H1 (cell line): ENCODE data around the gene ADAMTS15. TPM values are rescaled to one million over a fixed set of nuclear protein-coding genes. Genes with fewer than 3 reads are reported as not detected.

Experiments
- CTCF ChIA-PET: fragments of 300-600 bp; sonication (Branson Sonifier 250); formaldehyde crosslinking; loops from one replicate; lab custom pipeline; 2021; ENCODE audit not compliant: partially characterized antibody; lab: Charles Lee
- POLR2A ChIA-PET: fragments of 300-600 bp; sonication (Branson Sonifier 250); formaldehyde crosslinking; loops from one replicate; lab custom pipeline; 2021; ENCODE audit warnings: inconsistent platforms; ENCODE audit not compliant: partially characterized antibody; lab: Charles Lee
- DNase-seq, 2 experiments: peaks; one replicate each; pipeline versions ENCODE4 v3.0.0 to v3.0.0-alpha.2; 2010 to 2022; ENCODE audit warnings: low spot score in 2 of 2, low read depth in 1 of 2, mixed read lengths in 1 of 2
- FAIRE-seq: peaks from 2 replicates; lab custom pipeline; 2011; peaks lifted over from hg19 to GRCh38; lab: Jason Lieb, UNC
- H2AFZ ChIP-seq: 2 replicates; pipeline ENCODE4 v1.8.1; 2012; ENCODE audit warnings: low read length, inconsistent platforms
- H2AK5ac ChIP-seq: 2 replicates; pipeline ENCODE4 v1.6.1; 2013; ENCODE audit warnings: low read depth, low read length
- H2BK120ac ChIP-seq: replicated peaks from 2 replicates; pipeline ENCODE3; 2013; ENCODE audit warnings: low read depth, low read length, inconsistent platforms
- H2BK12ac ChIP-seq: 2 replicates; pipeline ENCODE4 v1.6.1; 2013; ENCODE audit warnings: low read depth, low read length
- H2BK15ac ChIP-seq: 2 replicates; pipeline ENCODE4 v1.6.1; 2013; ENCODE audit warnings: low read length
- H2BK20ac ChIP-seq: 2 replicates; pipeline ENCODE4 v1.6.1; 2013; ENCODE audit warnings: low read length
- H2BK5ac ChIP-seq: 2 replicates; pipeline ENCODE4 v1.6.1; 2013; ENCODE audit warnings: low read depth, low read length
- H3K14ac ChIP-seq: 2 replicates; pipeline ENCODE4 v1.6.1; 2013; ENCODE audit warnings: inconsistent platforms; ENCODE audit not compliant: insufficient read length
- H3K18ac ChIP-seq: 2 replicates; pipeline ENCODE4 v1.6.1; 2013; ENCODE audit warnings: low read length; ENCODE audit errors: extremely low read depth
- H3K23ac ChIP-seq: 2 replicates; pipeline ENCODE4 v1.6.1; 2013; ENCODE audit warnings: inconsistent platforms; ENCODE audit not compliant: insufficient read length
- H3K23me2 ChIP-seq: 2 replicates; pipeline ENCODE4 v1.6.1; 2013; ENCODE audit warnings: low read depth, low read length
- H3K27ac ChIP-seq: 2 replicates; pipeline ENCODE4 v1.6.1; 2011; ENCODE audit warnings: low read depth, low read length, inconsistent platforms
- H3K27me3 ChIP-seq, 4 experiments: replicated peaks in 1 of 4; 1 replicate in 1 of 4; 2 replicates in 3 of 4; pipeline versions ENCODE4 v1.6.1 to v1.8.1; 2011 to 2013; ENCODE audit warnings: low read length in 3 of 4, mild to moderate bottlenecking in 3 of 4, inconsistent platforms in 2 of 4, mixed read lengths in 2 of 4, moderate library complexity in 1 of 4; ENCODE audit not compliant: control insufficient read depth in 3 of 4, insufficient read depth in 3 of 4; ENCODE audit errors: extremely low read depth in 1 of 4
- H3K36me3 ChIP-seq, 4 experiments: 2 replicates each; pipeline versions ENCODE4 v1.6.1 to v1.8.1; 2011 to 2013; ENCODE audit warnings: mild to moderate bottlenecking in 4 of 4, low read length in 3 of 4, moderate library complexity in 2 of 4, control low read depth in 1 of 4, inconsistent platforms in 1 of 4; ENCODE audit not compliant: insufficient read depth in 4 of 4, control insufficient read depth in 2 of 4
- H3K4ac ChIP-seq: replicated peaks from 2 replicates; pipeline ENCODE3; 2013; ENCODE audit warnings: low read length, low read depth, mixed read lengths, inconsistent platforms; ENCODE audit not compliant: insufficient read length
- H3K4me1 ChIP-seq, 4 experiments: replicated peaks in 1 of 4; 1 replicate in 1 of 4; 2 replicates in 3 of 4; pipeline versions ENCODE4 v1.6.1 to v1.8.1; 2011 to 2013; ENCODE audit warnings: low read length in 3 of 4, inconsistent platforms in 2 of 4, mixed read lengths in 1 of 4; ENCODE audit not compliant: insufficient read depth in 4 of 4, control insufficient read depth in 3 of 4
- H3K4me2 ChIP-seq, 2 experiments: 2 replicates each; pipeline versions ENCODE4 v1.6.1 to v1.8.1; 2011 to 2013; ENCODE audit warnings: low read depth in 2 of 2, low read length in 2 of 2, control low read depth in 1 of 2, inconsistent platforms in 1 of 2, mild to moderate bottlenecking in 1 of 2; ENCODE audit not compliant: insufficient read depth in 1 of 2
- H3K4me3 ChIP-seq, 4 experiments: fragments of 200-600, 300-600 bp in 1 of 4; sonication (generic), shearing (Covaris generic), sonication (Bioruptor Twin) in 1 of 4; 2 replicates each; pipeline versions ENCODE4 v1.5.1 to v1.8.1; 2011 to 2016; ENCODE audit warnings: low read length in 4 of 4, low read depth in 3 of 4, control low read depth in 2 of 4, inconsistent platforms in 2 of 4, mild to moderate bottlenecking in 2 of 4, mixed read lengths in 1 of 4, moderate library complexity in 1 of 4; ENCODE audit not compliant: insufficient read depth in 2 of 4; ENCODE audit errors: extremely low read depth in 1 of 4
- H3K56ac ChIP-seq: replicated peaks from 2 replicates; pipeline ENCODE3; 2013; ENCODE audit warnings: low read depth, mild to moderate bottlenecking, mixed read lengths, low read length, inconsistent platforms; ENCODE audit not compliant: insufficient read length
- H3K79me1 ChIP-seq: 2 replicates; pipeline ENCODE4 v1.6.1; 2013; ENCODE audit warnings: low read depth, low read length, control low read depth
- H3K79me2 ChIP-seq, 2 experiments: 2 replicates each; pipeline versions ENCODE4 v1.6.1 to v1.8.1; 2012 to 2013; ENCODE audit warnings: low read length in 2 of 2, mild to moderate bottlenecking in 2 of 2, inconsistent platforms in 1 of 2; ENCODE audit not compliant: insufficient read depth in 2 of 2, control insufficient read depth in 1 of 2
- H3K9ac ChIP-seq, 4 experiments: replicated peaks in 1 of 4; 1 replicate in 1 of 4; 2 replicates in 3 of 4; pipeline versions ENCODE4 v1.6.1 to v1.8.1; 2011 to 2013; ENCODE audit warnings: low read depth in 3 of 4, low read length in 3 of 4, control low read depth in 2 of 4, mild to moderate bottlenecking in 2 of 4, moderate library complexity in 2 of 4, inconsistent platforms in 1 of 4; ENCODE audit errors: extremely low read depth in 1 of 4
- H3K9me3 ChIP-seq, 2 experiments: 2 replicates each; pipeline versions ENCODE4 v1.6.1 to v1.8.1; 2012 to 2013; ENCODE audit warnings: mild to moderate bottlenecking in 2 of 2, moderate library complexity in 2 of 2, control low read depth in 1 of 2, inconsistent platforms in 1 of 2, low read depth in 1 of 2, low read length in 1 of 2, mixed read lengths in 1 of 2; ENCODE audit not compliant: insufficient read depth in 2 of 2
- H4K20me1 ChIP-seq, 2 experiments: replicated peaks in 1 of 2; 2 replicates each; pipeline versions ENCODE3 to v1.8.1; 2011 to 2013; ENCODE audit warnings: inconsistent platforms in 2 of 2, low read length in 2 of 2, mild to moderate bottlenecking in 1 of 2; ENCODE audit not compliant: insufficient read depth in 2 of 2, control insufficient read depth in 1 of 2
- H4K5ac ChIP-seq: 2 replicates; pipeline ENCODE4 v1.6.1; 2013; ENCODE audit warnings: low read length, low read depth, mixed read lengths, inconsistent platforms; ENCODE audit not compliant: insufficient read length
- H4K8ac ChIP-seq: 2 replicates; pipeline ENCODE4 v1.8.0; 2013; ENCODE audit warnings: mild to moderate bottlenecking, moderate library complexity, low read length, inconsistent platforms; ENCODE audit not compliant: insufficient read depth; ENCODE audit errors: extremely low read depth
- H4K91ac ChIP-seq: replicated peaks from 2 replicates; pipeline ENCODE3; 2013; ENCODE audit warnings: low read length, mixed read lengths, inconsistent platforms; ENCODE audit not compliant: insufficient read length
- BACH1 ChIP-seq: IDR thresholded peaks from 2 replicates; pipeline ENCODE4 v1.6.1; 2012; ENCODE audit warnings: low read length, improper control_type of control experiment
- BRCA1 ChIP-seq: IDR thresholded peaks from 2 replicates; pipeline ENCODE4 v1.6.1; 2012; ENCODE audit warnings: low read depth, low read length, improper control_type of control experiment
- CHD1 ChIP-seq: IDR thresholded peaks from 2 replicates; pipeline ENCODE4 v1.6.1; 2012; ENCODE audit warnings: low read depth, low read length, improper control_type of control experiment
- CHD2 ChIP-seq: IDR thresholded peaks from 2 replicates; pipeline ENCODE4 v1.6.1; 2012; ENCODE audit warnings: low read length, improper control_type of control experiment
- HDAC6 ChIP-seq: IDR thresholded peaks from one replicate; pipeline ENCODE4 v1.7.1; 2012; ENCODE audit warnings: low read depth, mild to moderate bottlenecking, inconsistent platforms, low read length, moderate library complexity
- KDM5A ChIP-seq: fragments of 200-600 bp; IDR thresholded peaks from 2 replicates; pipeline ENCODE4 v1.7.1; 2012; ENCODE audit warnings: mild to moderate bottlenecking, low read length, inconsistent platforms, mixed read lengths
- POLR2AphosphoS5 ChIP-seq: IDR thresholded peaks from 2 replicates; pipeline ENCODE4 v1.6.1; 2011; ENCODE audit warnings: low read depth, low read length
- POU5F1 ChIP-seq: IDR thresholded peaks from 2 replicates; pipeline ENCODE4 v1.6.1; 2011; ENCODE audit warnings: low read depth, mild to moderate bottlenecking, low read length, moderate library complexity
- RNF2 ChIP-seq: fragments of 200-900, 300-1000 bp; sonication (generic); IDR thresholded peaks from 2 replicates; pipeline ENCODE4 v1.7.1; 2016; ENCODE audit warnings: borderline replicate concordance, low read depth, mild to moderate bottlenecking, antibody characterized with exemption, low read length; ENCODE audit not compliant: poor library complexity, severe bottlenecking; ENCODE audit errors: missing control alignments
- SIN3A ChIP-seq, 2 experiments: IDR thresholded peaks in 1 of 2; conservative IDR thresholded peaks in 1 of 2; 2 replicates each; pipeline ENCODE4 v1.6.1; 2011 to 2012; ENCODE audit warnings: low read length in 2 of 2, improper control_type of control experiment in 1 of 2, low read depth in 1 of 2, mild to moderate bottlenecking in 1 of 2
- SIRT6 ChIP-seq: IDR thresholded peaks from one replicate; pipeline ENCODE4 v1.7.1; 2012; ENCODE audit warnings: low read length, inconsistent platforms
- SUZ12 ChIP-seq: fragments of 200-600 bp; sonication (generic); IDR thresholded peaks from 2 replicates; pipeline ENCODE4 v1.6.1; 2012; ENCODE audit warnings: mild to moderate bottlenecking, inconsistent platforms, low read length, moderate library complexity, mixed read lengths
- TBP ChIP-seq: IDR thresholded peaks from 2 replicates; pipeline ENCODE4 v1.6.1; 2011; ENCODE audit warnings: low read depth, low read length, improper control_type of control experiment
- TCF12 ChIP-seq: IDR thresholded peaks from 2 replicates; pipeline ENCODE4 v1.6.1; 2011; ENCODE audit warnings: low read depth, mild to moderate bottlenecking, low read length
- ZNF274 ChIP-seq: IDR thresholded peaks from 2 replicates; pipeline ENCODE4 v1.7.0; 2012; ENCODE audit warnings: low read length, borderline replicate concordance; ENCODE audit errors: extremely low read depth
- WGBS, 2 experiments: shearing (Covaris generic) in 1 of 2; methylation state at CpG; one replicate each; pipeline versions ENCODE4 v1.1.6 to v1.1.7; 2013 to 2015; ENCODE audit warnings: low lambda C conversion rate in 2 of 2, mixed read lengths in 2 of 2, inconsistent platforms in 1 of 2, low coverage in 1 of 2, missing lambda C conversion rate in 1 of 2; ENCODE audit not compliant: insufficient replicate concordance in 2 of 2, insufficient coverage in 1 of 2, insufficient read length in 1 of 2; ENCODE audit errors: extremely low coverage in 1 of 2, missing lambda C conversion rate in 1 of 2; 5-methylcytosine and 5-hydroxymethylcytosine counted together
- polyA plus RNA-seq, 7 experiments: library from polyadenylated mRNA; depleted of rRNA in 3 of 7; stranded (reverse) in 5 of 7; unstranded in 2 of 7; fragments of >200 nt in 5 of 7; fragments of 200-250 nt in 2 of 7; gene quantifications; 1 replicate in 5 of 7; 2 replicates in 1 of 7; 4 replicates in 1 of 7; pipeline versions ENCODE4 v1.2.1 to v1.2.3, GENCODE V29; 2011 to 2013; ENCODE audit warnings: missing spikeins in 2 of 7, mixed read lengths in 2 of 7
- total RNA-seq: library from RNA; stranded (reverse); fragmentation: NEBNext Ultra II Directional; extraction: Animal tissue kit (Norgen Biotek cat#: 25700); gene quantifications from 2 replicates; pipeline ENCODE4 v1.2.1, GENCODE V29; 2021

ADAMTS15 gene
- total and polyA plus RNA-seq, 2 of the 8 experiments (the other 6 are each of a cell fraction or from before 2014, with no cell fraction given) = 1.7 to 4.7 TPM

- Histone ChIP-seq H2BK5ac (no peak overlapping the region), H4K91ac (no peak overlapping the region), H2BK20ac (no peak overlapping the region), H2BK15ac (no peak overlapping the region), H3K27me3 (peaks cover 2 to 37% (median 34%) of the 10 kb centered on the region in 4 experiments), H3K56ac (no peak overlapping the region), H2AFZ (no peak overlapping the region), H3K79me1 (no peaks in the 10 kb centered on the region; the same call in 1 of the 2 replicates), H3K14ac (no peak overlapping the region), H4K20me1 (no peaks in the 10 kb centered on the region), H3K9ac (no peak overlapping the region), H3K9me3 (no peaks in the 10 kb centered on the region), H3K4me2 (no peak overlapping the region), H3K4me1 (peaks cover 0 to 13% (median 9%) of the 10 kb centered on the region in 4 experiments; a peak in 6 of 7 replicates), H3K18ac (no peak overlapping the region), H3K23me2 (peaks cover 9% of the 10 kb centered on the region; the same call in 1 of the 2 replicates), H2BK120ac (no peak overlapping the region), H2AK5ac (no peak overlapping the region), H3K4me3 (no peak overlapping the region), H2BK12ac (no peak overlapping the region), H4K5ac (no peak overlapping the region), H3K79me2 (no peaks in the 10 kb centered on the region), H3K27ac (no peak overlapping the region), H3K36me3 (no peaks in the 10 kb centered on the region), H3K4ac (no peak overlapping the region), H4K8ac (no peak overlapping the region), H3K23ac (no peak overlapping the region)
- TF ChIP-seq CHD2 (no peak), TBP (no peak), RNF2 (no peak), BACH1 (no peak), SIN3A (conservative IDR thresholded peaks at IDR 0.05 in 1 of 2, IDR thresholded peaks at IDR 0.05 in 1 of 2; ENCODE audit: low read depth in 1 of 2, low read length in 2 of 2) (no peak), SUZ12 (no peak), HDAC6 (no peak), TCF12 (no peak), ZNF274 (no peak), SIRT6 (no peak), BRCA1 (no peak), CHD1 (no peak), POU5F1 (no peak), KDM5A (no peak), POLR2AphosphoS5 (no peak)
- no peak for FAIRE-seq
- ChIA-PET POLR2A (interaction anchor here (0.9 to 1.2 kb wide), 2 partner anchors 9 to 194 kb away, joined by 3 to 5 read pairs; no protein-coding TSS in a partner anchor), CTCF (interaction anchor here (0.8 to 4.1 kb wide), 11 partner anchors 9 to 438 kb away, joined by 3 to 21 read pairs (median 4); no protein-coding TSS in a partner anchor)
- WGBS, 2 experiments = 92% methylated on average over 8 of the region's 8 CpGs; no CpG with 5 or more reads in 1 of the 2 experiments
- DNase-seq = no peak
Observed at GRCh38 chr11:130425156-130425555, 23.3 kb upstream of the ADAMTS15 start.
